PFSK-1 (cell line): ENCODE results near the gene ING1.

ENCODE experiments used
- POLR2AphosphoS5 ChIP-seq: IDR thresholded peaks from 2 replicates; pipeline ENCODE4 v1.6.1; 2012; ENCODE audit warnings: low read depth, mild to moderate bottlenecking, control low read depth, low read length, moderate library complexity
- REST ChIP-seq, 2 experiments: IDR thresholded peaks; 2 replicates each; pipeline versions ENCODE4 v1.6.1 to v1.8.0; 2011 to 2012; ENCODE audit warnings: low read depth in 2 of 2, low read length in 2 of 2, control low read depth in 1 of 2, inconsistent platforms in 1 of 2, mild to moderate bottlenecking in 1 of 2, moderate library complexity in 1 of 2; ENCODE audit not compliant: insufficient read depth in 1 of 2

- TF ChIP-seq POLR2AphosphoS5 = no peak
- no peak for TF ChIP-seq REST (IDR thresholded peaks at IDR 0.05; ENCODE audit: insufficient read depth in 1 of 2, low read depth in 2 of 2, low read length in 2 of 2)
These were observed 24.5 kb upstream of the ING1 start for GRCh38 chr13:110689041-110689440.
